ENCODE results near the gene NPAS3. TPM values are rescaled to one million over a fixed set of nuclear protein-coding genes. Genes with fewer than 3 reads are reported as not detected.

Gene NPAS3
- total and polyA plus RNA-seq, 4 donors: 0.07 to 0.09 (median 0.08) TPM; not detected in 1

- TF ChIP-seq, protein P1, sequence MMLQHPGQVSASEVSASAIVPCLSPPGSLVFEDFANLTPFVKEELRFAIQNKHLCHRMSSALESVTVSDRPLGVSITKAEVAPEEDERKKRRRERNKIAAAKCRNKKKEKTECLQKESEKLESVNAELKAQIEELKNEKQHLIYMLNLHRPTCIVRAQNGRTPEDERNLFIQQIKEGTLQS (IDR thresholded peaks at IDR 0.05): no peak
- no peak for TF ChIP-seq GABPA (IDR thresholded peaks at IDR 0.05 in 1 of 2, conservative IDR thresholded peaks at IDR 0.05 in 1 of 2)
- TF ChIP-seq RXRA (IDR thresholded peaks at IDR 0.05): no peak
- TF ChIP-seq EGR1 (IDR thresholded peaks at IDR 0.05; ENCODE audit: low read depth in 2 of 2): no peak
- Histone ChIP-seq H3K4me1 (ENCODE audit: control insufficient read depth in 4 of 4, insufficient read depth in 4 of 4, low read length in 3 of 4) (no peaks in the 10 kb centered on the region), H3K9ac (ENCODE audit: low read depth in 1 of 2, low read length in 2 of 2) (no peak overlapping the region), H3K27ac (ENCODE audit: low read depth in 1 of 2, low read length in 2 of 2) (no peak overlapping the region), H3K9me3 (ENCODE audit: control insufficient read depth in 4 of 4, low read length in 3 of 4) (no peaks in the 10 kb centered on the region), H3K27me3 (ENCODE audit: control insufficient read depth in 4 of 4, insufficient read depth in 4 of 4, low read length in 3 of 4) (peaks cover 0 to 7% (median 1%) of the 10 kb centered on the region in 4 donors), H3K4me3 (ENCODE audit: low read depth in 1 of 3, low read length in 3 of 3) (no peak overlapping the region), H3K36me3 (ENCODE audit: control insufficient read depth in 4 of 4, insufficient read depth in 3 of 4, low read depth in 1 of 4, low read length in 3 of 4) (no peaks in the 10 kb centered on the region)
- WGBS: 72% methylated on average over 5 of the region's 5 CpGs
- no peak for DNase-seq (ENCODE audit: low spot score)
Observed at GRCh38 chr14:33587791-33588190, 649.1 kb downstream of the NPAS3 start.

GRCh38 chr14:33588771-33589170 lies 650.1 kb downstream of the NPAS3 start:
- Histone ChIP-seq H3K9me3 (ENCODE audit: control insufficient read depth in 4 of 4, low read length in 3 of 4) (no peaks in the 10 kb centered on the region), H3K4me3 (ENCODE audit: low read depth in 1 of 3, low read length in 3 of 3) (no peak overlapping the region), H3K4me1 (ENCODE audit: control insufficient read depth in 4 of 4, insufficient read depth in 4 of 4, low read length in 3 of 4) (no peaks in the 10 kb centered on the region), H3K27ac (ENCODE audit: low read depth in 1 of 2, low read length in 2 of 2) (no peak overlapping the region), H3K36me3 (ENCODE audit: control insufficient read depth in 4 of 4, insufficient read depth in 3 of 4, low read depth in 1 of 4, low read length in 3 of 4) (no peaks in the 10 kb centered on the region), H3K27me3 (ENCODE audit: control insufficient read depth in 4 of 4, insufficient read depth in 4 of 4, low read length in 3 of 4) (peaks cover 0 to 7% (median 0%) of the 10 kb centered on the region in 4 donors), H3K9ac (ENCODE audit: low read depth in 1 of 2, low read length in 2 of 2) (no peak overlapping the region)
- DNase-seq (ENCODE audit: low spot score): no peak
- TF ChIP-seq EGR1 (IDR thresholded peaks at IDR 0.05; ENCODE audit: low read depth in 2 of 2): no peak
- no peak for TF ChIP-seq HNF4G (IDR thresholded peaks at IDR 0.05)
- no peak for TF ChIP-seq HNF4A (conservative IDR thresholded peaks at IDR 0.05)
- no peak for TF ChIP-seq SP1 (IDR thresholded peaks at IDR 0.05)
- TF ChIP-seq, protein P2, sequence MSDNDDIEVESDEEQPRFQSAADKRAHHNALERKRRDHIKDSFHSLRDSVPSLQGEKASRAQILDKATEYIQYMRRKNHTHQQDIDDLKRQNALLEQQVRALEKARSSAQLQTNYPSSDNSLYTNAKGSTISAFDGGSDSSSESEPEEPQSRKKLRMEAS (IDR thresholded peaks at IDR 0.05): no peak
- TF ChIP-seq TAF1 (conservative IDR thresholded peaks at IDR 0.05): no peak
- no peak for TF ChIP-seq RXRA (IDR thresholded peaks at IDR 0.05)
- no peak for TF ChIP-seq RAD21 (IDR thresholded peaks at IDR 0.05)
- TF ChIP-seq GABPA (IDR thresholded peaks at IDR 0.05 in 1 of 2, conservative IDR thresholded peaks at IDR 0.05 in 1 of 2): no peak
- TF ChIP-seq JUND (IDR thresholded peaks at IDR 0.05): no peak
- no peak for TF ChIP-seq FOXA1 (IDR thresholded peaks at IDR 0.05)
- TF ChIP-seq, protein P1 (IDR thresholded peaks at IDR 0.05): no peak
- TF ChIP-seq CTCF (IDR thresholded peaks at IDR 0.05; ENCODE audit: low read depth, low read length, missing input control): no peak
- TF ChIP-seq NR2F2 (IDR thresholded peaks at IDR 0.05): no peak
- 83% methylated on average over 4 of the region's 4 CpGs for WGBS

DNA sequence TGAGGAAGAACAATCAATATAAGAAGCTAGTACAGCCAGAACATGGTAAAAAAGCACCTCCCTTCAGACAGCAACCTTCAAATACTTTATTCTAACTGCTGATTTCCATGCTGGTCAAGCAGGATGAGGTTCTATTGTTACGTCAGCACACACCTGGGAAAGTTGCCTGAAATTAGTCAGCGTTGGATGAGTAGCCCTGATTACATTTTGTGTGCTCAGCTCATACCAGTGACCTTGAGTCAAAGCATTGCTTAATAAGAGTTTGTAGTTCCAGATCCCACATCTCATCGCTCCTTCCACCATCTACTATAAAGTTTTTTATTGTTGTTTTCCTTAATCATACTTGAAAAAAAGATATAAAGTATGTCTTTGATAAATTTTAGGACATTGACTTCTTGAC lies 650.7 kb downstream of the NPAS3 start:
- Histone ChIP-seq H3K27ac (ENCODE audit: low read depth in 1 of 2, low read length in 2 of 2) (no peak overlapping the region), H3K36me3 (ENCODE audit: control insufficient read depth in 4 of 4, insufficient read depth in 3 of 4, low read depth in 1 of 4, low read length in 3 of 4) (no peaks in the 10 kb centered on the region), H3K9ac (ENCODE audit: low read depth in 1 of 2, low read length in 2 of 2) (no peak overlapping the region), H3K4me1 (ENCODE audit: control insufficient read depth in 4 of 4, insufficient read depth in 4 of 4, low read length in 3 of 4) (no peaks in the 10 kb centered on the region), H3K9me3 (ENCODE audit: control insufficient read depth in 4 of 4, low read length in 3 of 4) (no peaks in the 10 kb centered on the region), H3K4me3 (ENCODE audit: low read depth in 1 of 3, low read length in 3 of 3) (no peak overlapping the region), H3K27me3 (ENCODE audit: control insufficient read depth in 4 of 4, insufficient read depth in 4 of 4, low read length in 3 of 4) (peaks cover 0 to 7% (median 0%) of the 10 kb centered on the region in 4 donors)
- TF ChIP-seq, protein P2 (IDR thresholded peaks at IDR 0.05): no peak
- no peak for TF ChIP-seq EGR1 (IDR thresholded peaks at IDR 0.05; ENCODE audit: low read depth in 2 of 2)
- TF ChIP-seq TAF1 (conservative IDR thresholded peaks at IDR 0.05): no peak
- no peak for TF ChIP-seq FOXA1 (IDR thresholded peaks at IDR 0.05)
- no peak for TF ChIP-seq SP1 (IDR thresholded peaks at IDR 0.05)
- TF ChIP-seq HNF4A (conservative IDR thresholded peaks at IDR 0.05): no peak
- no peak for TF ChIP-seq YY1 (IDR thresholded peaks at IDR 0.05)
- no peak for TF ChIP-seq JUND (IDR thresholded peaks at IDR 0.05)
- no peak for TF ChIP-seq RAD21 (IDR thresholded peaks at IDR 0.05)
- TF ChIP-seq NR2F2 (IDR thresholded peaks at IDR 0.05): no peak
- TF ChIP-seq RXRA (IDR thresholded peaks at IDR 0.05): no peak
- no peak for TF ChIP-seq HNF4G (IDR thresholded peaks at IDR 0.05)
- TF ChIP-seq CTCF (IDR thresholded peaks at IDR 0.05; ENCODE audit: low read depth, low read length, missing input control): no peak
- TF ChIP-seq, protein P1 (IDR thresholded peaks at IDR 0.05): no peak
- no peak for DNase-seq (ENCODE audit: low spot score)
- WGBS: 56% methylated on average over 3 of the region's 3 CpGs

Data from liver (tissue), 9 donors.